GM21576 (cell line): ENCODE data around the gene HMGCS2.
"Not testable (repeated sequence)": the region's sequence is repeated elsewhere in the genome, so short reads cannot be mapped to it uniquely, and the experiment has no call there.

Experiments used
- ATAC-seq: cut with Tn5 transposase; IDR thresholded peaks from one replicate; pipeline ENCODE4 v1.9.1; 2021; ENCODE audit warnings: mild to moderate bottlenecking, moderate library complexity; ENCODE audit not compliant: unreplicated experiment

The HMGCS2 gene

DNA sequence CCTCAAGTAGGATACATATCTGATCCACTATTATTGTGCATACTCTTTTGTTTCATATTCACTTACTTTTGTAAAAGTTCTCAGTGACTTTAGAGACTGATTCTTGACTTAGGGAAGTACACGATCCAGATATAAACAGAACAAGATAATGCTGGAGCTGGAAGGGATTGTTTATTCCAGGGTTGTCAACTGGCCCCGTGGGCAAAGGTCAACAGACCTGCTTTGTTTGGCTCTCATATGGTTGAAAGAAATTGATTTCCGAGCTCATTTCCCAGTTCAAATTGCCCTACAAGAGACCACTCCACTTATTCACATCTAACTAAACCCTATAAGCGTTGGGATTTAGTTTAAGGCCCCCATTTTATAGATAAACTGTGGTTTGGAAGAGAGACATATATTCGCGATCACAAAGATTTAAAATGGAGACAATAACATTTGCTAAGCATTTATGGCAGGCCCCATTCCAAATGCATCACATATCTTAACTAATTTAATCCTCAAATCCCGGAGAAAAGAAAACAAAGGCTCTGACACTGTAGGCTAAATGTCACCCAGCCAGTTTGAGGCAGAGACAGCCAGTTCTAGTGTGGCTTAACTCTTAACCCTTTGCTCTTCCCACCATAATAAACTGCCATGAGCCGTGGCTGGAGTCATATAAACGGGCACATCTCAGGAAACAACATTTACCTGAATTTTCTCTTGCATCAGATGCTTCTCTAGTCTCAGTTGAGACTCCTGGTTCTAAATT is 21.9 kb upstream of the HMGCS2 start:
- ATAC-seq: no peak

DNA sequence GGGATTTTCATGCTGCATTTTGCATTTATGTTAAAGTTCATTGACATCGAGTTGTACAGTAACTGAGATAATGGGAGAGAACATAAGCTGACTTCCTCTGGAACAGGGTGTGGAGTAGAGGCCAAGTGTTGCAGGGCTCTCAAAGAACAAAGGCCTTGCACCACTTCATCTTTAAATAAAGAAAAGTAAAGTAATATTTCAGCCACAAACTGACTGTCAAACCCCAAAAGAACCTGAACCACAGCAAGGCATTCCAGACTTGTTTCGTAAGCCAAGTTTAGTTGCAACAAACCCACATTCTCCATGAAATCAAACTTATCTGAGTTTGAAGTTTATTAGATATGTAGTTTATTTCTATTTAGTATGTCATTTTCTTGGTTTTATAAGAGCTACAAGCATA is 19.1 kb upstream of the HMGCS2 start:
- no peak for ATAC-seq

DNA sequence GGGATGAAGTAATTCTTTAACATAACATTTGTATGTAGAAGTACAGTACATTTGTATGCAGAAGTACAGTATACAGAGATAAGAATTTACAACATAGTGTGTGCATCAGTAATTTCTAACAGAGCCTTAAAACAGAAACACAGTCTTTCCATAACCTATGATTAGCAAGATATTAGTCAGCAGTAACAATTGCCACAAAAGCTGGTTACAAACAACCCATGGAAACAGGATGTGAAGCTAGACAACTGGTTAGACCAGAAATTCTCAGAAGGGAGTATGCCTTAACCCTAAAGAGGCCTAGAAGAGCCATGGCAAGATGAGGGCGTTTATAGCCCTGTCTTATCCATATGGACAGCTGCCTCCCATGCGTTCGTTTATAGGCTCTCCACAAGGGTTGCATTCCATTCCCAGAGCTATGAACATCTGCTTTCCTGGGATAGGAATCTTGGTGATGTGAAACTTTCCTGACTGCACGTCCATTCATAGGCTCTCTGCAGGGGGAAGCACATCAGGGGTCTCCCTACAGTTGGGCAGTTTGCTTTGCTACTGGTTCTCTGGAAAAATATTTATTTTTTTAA is 17.9 kb upstream of the HMGCS2 start:
- not testable (repeated sequence) for ATAC-seq

DNA sequence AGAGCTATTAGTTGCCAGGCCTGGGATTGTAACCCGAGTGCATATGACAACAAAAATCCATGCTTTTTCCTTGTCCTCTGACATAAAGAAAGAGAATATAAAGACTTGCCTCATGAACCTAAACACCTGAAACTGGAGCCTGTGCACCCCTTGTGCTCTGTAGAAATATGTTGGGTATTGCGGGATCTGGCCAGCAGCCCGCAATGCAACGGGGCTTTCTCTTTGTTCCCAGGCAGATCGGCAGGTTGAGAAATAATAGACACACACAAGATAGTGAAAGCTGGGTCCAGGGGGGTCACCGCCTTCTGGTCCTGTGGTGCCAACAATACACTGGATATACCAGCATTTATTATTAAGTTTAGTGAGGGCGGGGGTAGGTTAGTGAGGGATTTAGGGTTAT is 17.3 kb upstream of the HMGCS2 start:
- not testable (repeated sequence) for ATAC-seq

DNA sequence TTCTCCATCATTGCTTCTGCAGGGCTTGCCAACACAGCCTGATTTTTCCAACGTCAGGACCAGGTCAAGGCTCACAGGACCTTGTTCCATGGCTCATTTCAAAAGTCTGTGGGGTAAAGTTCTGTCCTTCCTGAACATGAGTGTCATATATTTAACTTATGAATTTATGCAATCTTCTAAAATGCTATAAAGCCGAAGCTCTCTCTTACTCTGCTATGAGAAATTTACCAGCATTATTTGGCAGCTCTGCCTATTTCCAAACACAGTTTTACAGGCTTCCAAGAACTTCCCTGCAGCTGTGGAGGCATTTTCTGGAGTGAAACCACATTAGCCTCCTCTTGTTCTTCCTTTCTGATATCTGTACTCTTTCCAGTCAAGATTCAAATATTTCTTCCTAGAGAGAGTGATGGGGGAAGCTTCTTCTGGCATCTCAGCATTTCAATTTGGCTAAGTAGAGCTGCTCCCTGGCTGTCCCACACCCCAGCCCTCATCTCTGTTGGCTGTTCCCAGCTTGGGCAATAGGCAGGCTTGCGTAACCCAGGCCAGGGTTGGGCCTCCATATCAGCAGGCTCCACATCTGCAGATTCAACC is 15.6 kb upstream of the HMGCS2 start:
- no peak for ATAC-seq

DNA sequence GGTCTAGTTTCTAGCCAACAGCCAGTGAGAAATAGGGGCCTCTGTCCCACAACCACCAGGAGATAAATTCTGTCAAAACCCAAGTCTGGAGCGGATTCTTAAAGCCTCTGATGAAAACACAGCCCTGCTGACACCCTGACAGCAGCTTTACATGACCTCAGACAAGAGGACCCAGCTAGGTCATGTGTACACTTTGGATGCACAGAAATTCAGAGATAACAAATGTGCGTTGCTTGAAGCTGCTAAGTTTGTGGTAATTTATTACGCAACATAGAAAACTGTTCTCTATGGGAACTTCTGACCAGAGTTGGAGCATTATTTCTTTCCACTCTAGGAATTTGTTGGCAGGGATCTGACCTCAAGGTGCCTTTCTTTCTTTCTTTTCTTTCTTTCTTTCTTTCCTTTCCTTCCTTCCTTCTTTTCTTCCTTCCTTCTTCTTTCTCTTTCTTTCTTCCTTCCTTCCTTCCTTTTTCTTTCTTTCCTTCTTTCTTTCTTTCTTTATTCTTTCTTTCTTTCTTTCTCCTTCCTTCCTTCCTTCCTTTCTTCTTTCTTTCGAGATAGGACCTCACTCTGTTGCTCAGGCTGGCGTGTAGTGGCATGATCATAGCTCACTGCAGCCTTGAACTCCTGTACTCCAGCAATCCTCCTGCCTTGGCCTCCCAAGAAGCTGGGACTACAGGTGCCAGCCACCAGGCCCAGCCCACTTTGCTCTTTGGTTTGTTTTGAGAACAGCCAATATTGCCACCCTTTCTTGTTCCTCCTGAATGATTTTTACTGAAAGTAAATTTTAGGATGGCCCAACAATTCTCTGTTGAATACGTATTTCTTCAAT is 14.9 kb upstream of the HMGCS2 start:
- ATAC-seq: no peak

DNA sequence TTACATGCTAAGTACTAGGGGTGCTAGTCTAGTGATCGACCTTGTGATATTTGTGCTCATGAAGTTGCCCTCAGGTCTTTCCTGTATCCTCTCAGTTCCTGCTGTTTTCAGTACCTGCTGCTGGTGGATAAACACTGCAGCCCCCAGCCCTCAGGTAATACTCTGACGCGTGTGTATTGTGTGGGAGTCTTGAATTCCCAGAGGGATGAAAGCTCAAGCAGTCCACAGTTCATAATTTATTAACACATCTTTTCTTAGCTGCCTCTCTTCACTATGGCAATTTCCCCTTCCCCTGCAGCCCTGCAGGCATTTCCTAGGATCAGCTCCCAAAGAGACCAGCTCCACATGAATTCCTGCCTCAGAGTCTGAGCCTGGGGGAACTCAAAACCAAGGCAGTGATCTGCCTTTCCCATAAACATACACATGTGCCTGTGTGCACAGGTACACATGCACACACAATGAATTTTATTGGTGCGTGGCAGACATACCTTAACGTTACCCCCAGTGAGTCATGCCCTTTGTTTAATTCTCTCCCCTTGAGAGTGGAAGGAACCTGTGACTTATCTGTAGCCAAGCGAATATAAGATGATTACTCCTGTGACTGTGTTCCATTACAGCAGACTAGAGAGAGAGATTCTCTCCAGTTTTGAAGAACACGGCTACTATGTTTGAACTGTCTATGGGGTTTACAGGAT is 14.1 kb upstream of the HMGCS2 start:
- ATAC-seq: no peak

DNA sequence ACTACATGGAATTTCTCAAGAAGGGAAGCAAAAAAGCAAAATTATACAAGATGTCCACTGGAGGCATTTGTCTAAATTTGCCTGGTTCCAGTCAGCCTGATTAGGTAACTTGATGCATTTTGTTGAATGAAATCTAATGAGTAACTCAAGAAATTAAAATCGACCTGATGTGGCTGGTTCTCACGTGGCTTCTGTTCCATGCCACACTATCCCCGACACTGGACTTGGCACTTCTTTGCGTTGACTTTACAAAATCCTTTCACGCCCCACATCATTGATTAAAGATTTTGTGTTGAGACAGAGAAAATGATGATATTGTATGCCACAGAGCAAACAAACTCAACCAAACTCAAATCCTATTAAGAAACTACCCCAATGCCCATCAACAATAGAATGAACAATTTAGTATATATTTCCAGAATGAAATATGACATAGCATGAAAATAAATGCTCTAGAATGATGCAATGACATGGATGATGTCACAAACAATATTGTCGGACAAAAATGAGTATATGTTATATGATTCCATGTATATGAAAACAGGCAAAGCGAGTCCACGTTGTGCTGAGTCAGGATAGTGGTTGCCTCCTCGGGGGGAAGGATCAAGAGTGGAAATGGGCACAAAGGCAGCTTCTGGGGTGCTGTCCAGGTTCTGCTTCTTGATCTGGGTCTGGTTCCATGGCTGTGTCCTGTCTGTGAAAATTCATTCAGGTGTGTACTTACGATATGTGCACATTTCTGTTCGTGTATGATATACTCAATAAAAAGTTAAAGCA is 12.9 kb upstream of the HMGCS2 start:
- no peak for ATAC-seq

DNA sequence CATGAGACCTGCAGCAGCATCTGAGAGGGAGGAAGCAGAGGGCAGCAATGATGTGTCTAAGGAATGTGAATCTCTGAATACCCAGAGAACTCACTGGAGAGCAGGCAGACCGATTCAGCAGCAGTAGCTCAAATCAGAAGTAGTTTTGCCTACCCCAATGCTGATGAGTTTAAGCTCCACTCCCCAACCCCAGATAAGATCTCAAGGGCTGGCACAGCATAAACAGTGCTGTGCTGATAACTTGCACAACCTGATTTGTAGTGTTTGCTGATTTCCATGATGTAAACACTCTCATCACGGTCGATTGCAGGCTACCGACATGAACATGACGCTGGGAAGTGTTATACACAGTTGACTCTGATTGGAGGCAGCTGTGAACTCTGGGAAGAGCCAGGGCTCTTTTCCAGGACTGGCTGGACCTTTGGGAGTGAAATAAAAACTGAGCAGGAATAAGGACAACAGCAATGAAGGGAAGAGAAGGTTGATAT is 11.2 kb upstream of the HMGCS2 start:
- ATAC-seq: no peak

DNA sequence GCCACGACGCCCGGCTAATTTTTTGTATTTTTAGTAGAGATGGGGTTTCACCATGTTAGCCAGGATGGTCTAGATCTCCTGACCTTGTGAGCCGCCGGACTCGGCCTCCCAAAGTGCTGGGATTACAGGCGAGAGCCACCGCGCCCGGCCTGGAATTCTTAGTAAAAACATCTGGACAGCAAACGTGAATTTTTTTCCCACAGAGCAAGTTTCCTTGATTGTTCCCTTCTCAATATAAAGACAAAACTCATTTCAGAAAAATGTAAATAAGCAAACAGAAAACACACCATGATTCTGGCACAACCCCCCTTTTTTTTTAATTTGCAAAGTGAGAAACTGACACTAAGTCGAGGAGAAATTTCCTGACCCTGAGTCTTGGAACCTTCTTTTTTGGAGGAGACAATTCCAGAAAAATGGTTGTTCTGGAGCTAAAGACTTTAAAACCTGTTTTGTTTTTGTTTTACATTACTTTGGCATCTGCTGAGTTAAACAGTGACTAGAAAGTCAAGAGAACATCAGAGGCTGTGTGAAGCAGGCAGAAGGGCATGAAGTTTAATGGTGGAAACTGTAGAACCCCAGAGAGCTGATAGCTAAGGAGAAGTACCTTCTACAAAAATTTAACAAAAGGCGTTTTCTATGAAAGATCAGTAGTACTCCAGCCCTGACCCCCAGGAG is 10.3 kb upstream of the HMGCS2 start:
- no peak for ATAC-seq

DNA sequence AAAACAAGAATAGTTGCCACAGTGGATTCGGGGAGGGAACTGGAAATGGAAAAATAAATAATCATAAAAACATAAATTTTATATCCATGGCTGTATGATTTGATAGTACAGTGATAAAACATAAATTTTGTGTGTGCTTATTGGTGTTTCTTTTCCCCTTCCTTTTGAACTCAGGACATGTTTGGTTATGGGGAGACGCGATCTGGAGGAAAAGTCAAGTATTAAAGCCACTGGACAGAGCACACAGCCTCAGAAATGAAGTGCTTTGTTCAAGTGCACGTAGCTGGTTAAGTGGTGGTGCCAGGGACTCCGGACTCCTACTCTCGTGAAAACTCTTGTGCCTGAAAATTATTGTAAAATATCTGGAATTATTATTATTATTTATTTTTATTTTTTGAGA is 9.7 kb upstream of the HMGCS2 start:
- ATAC-seq: no peak

DNA sequence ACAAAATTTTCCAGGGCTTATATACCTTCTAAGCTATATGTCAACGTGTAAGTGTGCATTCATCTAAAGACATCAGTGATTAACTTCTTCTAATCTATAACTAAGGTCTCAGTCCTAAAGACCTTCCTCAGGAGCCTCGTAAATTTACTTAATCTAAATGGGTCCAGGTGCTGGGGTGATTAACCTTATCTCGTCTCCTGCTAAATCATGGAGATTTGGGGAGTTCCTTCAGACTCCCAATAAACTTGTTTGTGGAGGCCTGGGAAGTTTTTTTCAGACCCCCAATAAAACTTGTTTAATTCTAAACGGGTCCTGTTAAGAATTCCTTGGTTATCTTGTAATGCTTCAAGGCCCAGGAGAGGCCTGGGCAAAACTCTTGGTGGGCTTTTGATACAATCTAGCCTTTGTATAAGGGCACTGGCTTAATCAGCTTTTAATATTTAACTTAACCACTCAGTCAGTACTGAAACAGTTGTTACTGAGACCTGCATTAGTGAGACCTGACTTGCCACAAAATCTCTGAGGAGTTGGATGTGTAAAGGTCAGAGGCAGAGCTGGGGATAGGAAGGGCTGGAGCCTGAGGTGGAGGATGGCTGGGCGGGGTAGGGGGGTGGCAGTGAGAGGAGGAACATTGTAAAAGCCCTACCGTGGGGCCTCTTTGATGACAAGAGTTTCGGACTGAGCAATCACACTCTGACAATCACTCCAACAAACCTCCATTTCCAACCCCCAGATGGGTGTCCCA is 6.2 kb upstream of the HMGCS2 start:
- no peak for ATAC-seq

DNA sequence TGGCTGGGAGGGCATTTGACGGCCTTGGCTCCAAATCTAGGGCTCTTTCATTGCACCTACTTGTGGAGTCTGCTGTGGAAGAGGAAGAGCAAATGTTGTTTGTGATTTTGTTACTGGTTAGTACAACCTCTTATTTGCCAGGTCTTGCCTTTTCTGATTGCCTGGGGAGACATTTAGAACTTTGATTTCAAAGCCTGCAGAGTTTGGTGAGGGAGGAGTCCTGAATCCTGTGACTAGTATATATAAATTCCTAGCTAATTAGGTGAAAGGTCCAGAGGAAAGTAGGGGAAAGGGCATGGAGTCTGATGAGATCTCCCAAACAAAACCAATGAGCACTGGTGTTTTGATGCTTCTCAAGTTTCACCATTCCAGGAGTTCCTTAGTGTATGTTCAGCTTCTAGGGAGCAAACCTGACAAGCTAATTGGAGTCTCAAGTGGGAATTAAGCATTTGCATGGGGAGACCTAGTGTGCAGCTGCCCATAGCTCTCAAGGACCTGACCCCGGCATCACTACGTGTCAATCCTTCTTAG is 5.1 kb upstream of the HMGCS2 start:
- no peak for ATAC-seq

DNA sequence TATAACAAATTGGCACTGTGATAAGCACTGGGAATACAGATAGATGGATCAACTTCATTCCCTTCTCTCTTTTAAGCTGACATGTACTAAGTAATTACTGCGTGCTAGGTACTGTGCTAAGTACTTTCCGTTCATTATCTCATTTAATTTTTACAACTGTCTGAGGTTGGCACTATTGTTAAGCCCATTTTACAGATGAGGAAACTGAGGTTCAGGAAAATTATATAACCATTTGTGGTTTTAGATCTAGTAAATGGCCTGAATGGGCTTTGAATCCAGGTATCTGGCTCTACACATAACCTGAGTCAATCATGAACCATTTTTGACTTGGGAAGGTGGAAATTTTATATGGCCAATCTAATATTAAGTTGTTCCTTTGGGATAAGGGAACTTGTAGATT is 3.6 kb upstream of the HMGCS2 start:
- ATAC-seq: no peak

DNA sequence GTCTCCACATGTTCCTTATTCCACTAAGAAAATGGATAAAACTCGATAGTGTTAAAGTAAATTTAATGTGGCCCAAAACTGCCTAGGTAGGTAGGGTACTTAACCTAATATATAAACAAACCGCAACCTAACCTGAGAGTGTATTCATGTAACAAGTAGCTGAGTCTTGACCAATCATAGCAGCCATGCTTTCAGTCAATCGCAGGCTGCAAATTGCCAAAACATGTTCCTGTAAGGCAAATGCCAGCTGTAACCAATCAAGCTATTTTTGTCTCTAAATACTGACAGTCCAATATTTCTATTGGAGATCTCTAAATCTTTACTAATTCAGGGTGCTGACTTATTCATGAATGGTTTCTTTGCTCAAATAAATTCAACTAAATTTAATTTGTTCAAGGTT is 3.1 kb upstream of the HMGCS2 start:
- ATAC-seq: no peak

DNA sequence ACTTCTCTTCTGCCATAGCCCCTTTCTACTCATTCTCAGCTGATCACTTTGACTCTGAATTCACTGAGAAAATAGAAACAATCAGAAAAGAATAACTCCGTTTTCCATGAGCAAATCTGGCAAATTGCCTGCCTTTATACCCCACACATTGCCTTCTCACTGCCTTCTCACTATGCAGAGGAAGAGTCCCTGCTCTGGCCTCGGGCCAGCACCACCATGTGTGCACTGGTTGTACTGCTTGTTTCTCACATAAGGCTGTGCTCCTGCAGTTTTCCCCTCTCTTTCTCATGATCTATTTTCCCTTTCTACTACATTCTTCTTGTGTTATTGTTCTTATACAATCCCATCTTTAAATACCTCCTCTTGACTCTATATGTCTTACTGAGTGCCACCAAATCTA is 2.3 kb upstream of the HMGCS2 start:
- ATAC-seq: no peak

DNA sequence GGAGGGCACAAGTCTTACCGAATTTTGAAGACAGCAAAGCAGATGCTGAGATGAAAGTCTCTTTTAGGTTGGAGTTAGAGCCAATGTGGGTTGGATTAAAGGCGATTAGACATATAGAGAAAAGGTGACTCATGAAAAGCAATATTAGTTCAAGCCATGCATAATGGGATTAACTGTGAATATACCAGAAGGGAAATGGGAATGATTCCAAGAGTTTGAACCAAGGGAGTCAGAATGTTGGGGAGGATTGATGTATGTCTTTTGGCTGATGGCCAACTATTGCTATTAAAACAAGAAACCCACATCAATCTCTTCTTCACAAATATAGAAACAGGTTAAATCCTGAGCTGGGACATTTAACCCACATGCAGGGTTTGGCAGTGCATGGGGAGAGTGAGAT is 1.2 kb downstream of the HMGCS2 start:
- ATAC-seq: no peak

DNA sequence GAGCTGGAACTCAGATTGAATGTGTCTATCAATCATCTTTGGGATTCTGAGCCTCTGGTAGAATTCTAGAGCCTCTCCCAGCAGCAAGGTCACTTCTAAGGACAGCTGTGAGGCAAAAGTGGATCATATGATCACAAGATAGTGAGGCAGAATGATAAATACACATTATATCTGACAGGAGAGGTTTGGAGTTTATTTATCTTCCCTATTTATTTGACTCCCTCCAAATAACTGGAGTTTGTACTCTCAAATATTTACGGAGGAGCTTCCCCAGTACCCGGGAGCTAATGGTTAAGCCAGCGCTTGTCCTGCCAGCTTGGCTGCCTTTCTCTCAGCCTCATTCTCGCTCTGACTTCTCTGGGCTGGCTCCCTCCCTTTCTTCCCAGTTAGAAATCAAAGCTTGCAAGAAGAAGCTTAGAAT is 2.3 kb downstream of the HMGCS2 start:
- ATAC-seq: no peak

DNA sequence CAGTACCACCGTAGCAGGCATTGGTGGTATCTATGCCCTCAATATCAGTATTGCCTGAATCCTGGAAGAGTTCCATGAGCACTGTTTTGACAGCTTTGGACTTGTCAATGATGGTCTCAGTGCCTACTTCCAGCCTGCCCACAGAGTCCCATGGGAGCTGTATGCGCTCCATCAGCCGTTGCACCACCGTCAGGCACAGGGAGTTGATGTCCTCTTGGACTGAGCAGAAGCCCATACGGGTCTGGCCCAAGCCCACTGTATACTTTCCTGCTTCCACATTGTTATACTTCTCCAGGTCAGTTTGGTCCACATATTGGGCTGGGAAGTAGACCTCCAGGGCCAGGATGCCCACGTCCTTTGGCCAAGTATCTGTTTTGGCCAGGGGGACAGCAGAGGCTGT is 4.5 kb downstream of the HMGCS2 start:
- no peak for ATAC-seq
